Thyroid gland (tissue), 4 donors: ENCODE results near the gene DBF4B. TPM values are rescaled to one million over a fixed set of nuclear protein-coding genes. Genes with fewer than 3 reads are reported as not detected.
"Not testable (repeated sequence)": the region's sequence is repeated elsewhere in the genome, so short reads cannot be mapped to it uniquely, and the experiment has no call there.

Source experiments
- DNase-seq, 2 donors: peaks; one replicate each; pipeline ENCODE4 v3.0.0-alpha.2; 2019
- H3K27ac ChIP-seq, 3 donors: fragments of 200-600 bp; sonication (generic); 1 replicate in 2 of 3; 2 replicates in 1 of 3; pipeline ENCODE4 v1.5.1; 2016 to 2019; ENCODE audit warnings: mild to moderate bottlenecking in 1 of 3, moderate library complexity in 1 of 3
- H3K27me3 ChIP-seq: fragments of 200-600 bp; sonication (generic); one replicate; pipeline ENCODE4 v1.5.1; 2019
- H3K36me3 ChIP-seq, 2 donors: fragments of 200-600 bp; sonication (generic); one replicate each; pipeline ENCODE4 v1.5.1; 2016 to 2019
- H3K4me1 ChIP-seq, 2 donors: fragments of 200-600 bp; sonication (generic); one replicate each; pipeline ENCODE4 v1.5.1; 2017 to 2019
- H3K4me3 ChIP-seq, 3 donors: fragments of 200-600 bp; sonication (generic); replicated peaks in 1 of 3; 1 replicate in 2 of 3; 2 replicates in 1 of 3; pipeline ENCODE4 v1.5.1; 2016; ENCODE audit warnings: mild to moderate bottlenecking in 1 of 3
- H3K9me3 ChIP-seq: fragments of 200-600 bp; sonication (generic); one replicate; pipeline ENCODE4 v1.5.1; 2017
- POLR2A ChIP-seq, 2 donors: fragments of 450-650 bp; IDR thresholded peaks; one replicate each; pipeline ENCODE4 v1.6.1; 2017; ENCODE audit warnings: antibody characterized with exemption in 2 of 2, mild to moderate bottlenecking in 2 of 2, moderate library complexity in 1 of 2
- WGBS, 2 donors: methylation state at CpG; one replicate each; pipeline ENCODE4 v1.1.5; 2017; 5-methylcytosine and 5-hydroxymethylcytosine counted together
- intact Hi-C: fragments of 100-400 bp; cut with DNase I; formaldehyde crosslinking; loops from one replicate; pipeline ENCODE4 v1.15.1; 2023
- total RNA-seq, 4 donors: library from RNA; depleted of rRNA; stranded (reverse); fragments of >200 nt; gene quantifications; one replicate each; pipeline ENCODE4 v1.2.3, GENCODE V29; 2016
- TF ChIP-seq, protein P1 (sequence below), 6 experiments: fragments of 200-600 bp in 3 of 6; fragments of 450-650 bp in 3 of 6; sonication (generic) in 3 of 6; IDR thresholded peaks; one replicate each; pipeline ENCODE4 v1.5.1; 2016 to 2019; ENCODE audit warnings: antibody characterized with exemption in 6 of 6, mild to moderate bottlenecking in 2 of 6, inconsistent platforms in 1 of 6, moderate library complexity in 1 of 6

Gene DBF4B
- total RNA-seq, 4 donors from 2014 or later: 2.4 to 8.0 (median 5.1) TPM

- WGBS, 2 donors: 32 to 34% methylated on average over 4 of the region's 4 CpGs
- DNase-seq: no peak
- Histone ChIP-seq H3K27ac (peak overlapping the region in 2 of 3 donors; percentile 12 to 71), H3K9me3 (no peaks in the 10 kb centered on the region), H3K27me3 (no peaks in the 10 kb centered on the region), H3K36me3 (no peaks in the 10 kb centered on the region), H3K4me3 (peak overlapping the region in 2 of 3 donors; percentile 38 to 54), H3K4me1 (peaks cover 10 to 12% of the 10 kb centered on the region in 2 donors)
- no peak for TF ChIP-seq POLR2A (IDR thresholded peaks at IDR 0.05)
- TF ChIP-seq, protein P1, sequence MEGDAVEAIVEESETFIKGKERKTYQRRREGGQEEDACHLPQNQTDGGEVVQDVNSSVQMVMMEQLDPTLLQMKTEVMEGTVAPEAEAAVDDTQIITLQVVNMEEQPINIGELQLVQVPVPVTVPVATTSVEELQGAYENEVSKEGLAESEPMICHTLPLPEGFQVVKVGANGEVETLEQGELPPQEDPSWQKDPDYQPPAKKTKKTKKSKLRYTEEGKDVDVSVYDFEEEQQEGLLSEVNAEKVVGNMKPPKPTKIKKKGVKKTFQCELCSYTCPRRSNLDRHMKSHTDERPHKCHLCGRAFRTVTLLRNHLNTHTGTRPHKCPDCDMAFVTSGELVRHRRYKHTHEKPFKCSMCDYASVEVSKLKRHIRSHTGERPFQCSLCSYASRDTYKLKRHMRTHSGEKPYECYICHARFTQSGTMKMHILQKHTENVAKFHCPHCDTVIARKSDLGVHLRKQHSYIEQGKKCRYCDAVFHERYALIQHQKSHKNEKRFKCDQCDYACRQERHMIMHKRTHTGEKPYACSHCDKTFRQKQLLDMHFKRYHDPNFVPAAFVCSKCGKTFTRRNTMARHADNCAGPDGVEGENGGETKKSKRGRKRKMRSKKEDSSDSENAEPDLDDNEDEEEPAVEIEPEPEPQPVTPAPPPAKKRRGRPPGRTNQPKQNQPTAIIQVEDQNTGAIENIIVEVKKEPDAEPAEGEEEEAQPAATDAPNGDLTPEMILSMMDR (IDR thresholded peaks at IDR 0.05): no peak
- intact Hi-C loops: no loop called here
Measured at GRCh38 chr17:44707755-44708400, 587 bp upstream of the DBF4B start.

DNA sequence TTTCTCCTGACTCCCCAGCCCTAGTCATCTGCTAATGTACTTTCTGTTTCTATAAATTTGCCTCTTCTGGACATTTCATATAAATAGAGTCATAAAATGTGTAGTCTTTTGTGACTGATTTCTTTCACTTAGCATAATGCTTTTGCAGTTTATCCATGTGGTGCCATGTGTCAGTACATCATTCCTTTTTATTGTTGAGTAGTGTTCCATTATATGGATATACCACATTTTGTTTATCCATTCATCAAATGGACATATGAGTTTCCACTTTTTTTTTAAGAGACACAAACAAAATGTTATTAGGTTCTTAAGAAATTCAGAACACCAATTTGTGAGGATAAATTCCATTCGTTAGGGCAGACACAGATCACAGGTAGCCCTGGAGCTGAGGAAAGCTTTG is 11.0 kb downstream of the DBF4B start:
- Histone ChIP-seq H3K4me1 (no peaks in the 10 kb centered on the region), H3K4me3 (no peak overlapping the region), H3K27ac (no peak overlapping the region), H3K27me3 (no peaks in the 10 kb centered on the region), H3K9me3 (no peaks in the 10 kb centered on the region), H3K36me3 (no peaks in the 10 kb centered on the region)
- no peak for TF ChIP-seq POLR2A (IDR thresholded peaks at IDR 0.05)
- TF ChIP-seq, protein P1 (IDR thresholded peaks at IDR 0.05): no peak
- DNase-seq: no peak
- 100% methylated on average over 1 of the region's 1 CpG for WGBS, 2 donors
- intact Hi-C loops: no loop called here

- intact Hi-C loops: no loop called here
- H3K27me3 ChIP-seq: no peaks in the 10 kb centered on the region
- no peaks in the 10 kb centered on the region for H3K9me3 ChIP-seq
- TF ChIP-seq, protein P1 (IDR thresholded peaks at IDR 0.05): no peak
- no peak for DNase-seq
- WGBS, 2 donors: 90 to 93% methylated on average over 5 of the region's 5 CpGs
- no peaks in the 10 kb centered on the region for H3K36me3 ChIP-seq
- H3K4me3 ChIP-seq: no peak overlapping the region
- H3K4me1 ChIP-seq: no peaks in the 10 kb centered on the region
- no peak overlapping the region for H3K27ac ChIP-seq
Measured at GRCh38 chr17:44722254-44722653, 13.8 kb downstream of the DBF4B start.

GRCh38 chr17:44726121-44726520 is 17.7 kb downstream of the DBF4B start:
- H3K27ac ChIP-seq, DNase-seq, H3K36me3 ChIP-seq, H3K4me3 ChIP-seq, H3K4me1 ChIP-seq, H3K27me3 ChIP-seq, H3K9me3 ChIP-seq, intact Hi-C loops: not testable (repeated sequence)
- WGBS, 2 donors: 98 to 99% methylated on average over 6 of the region's 6 CpGs

DNA sequence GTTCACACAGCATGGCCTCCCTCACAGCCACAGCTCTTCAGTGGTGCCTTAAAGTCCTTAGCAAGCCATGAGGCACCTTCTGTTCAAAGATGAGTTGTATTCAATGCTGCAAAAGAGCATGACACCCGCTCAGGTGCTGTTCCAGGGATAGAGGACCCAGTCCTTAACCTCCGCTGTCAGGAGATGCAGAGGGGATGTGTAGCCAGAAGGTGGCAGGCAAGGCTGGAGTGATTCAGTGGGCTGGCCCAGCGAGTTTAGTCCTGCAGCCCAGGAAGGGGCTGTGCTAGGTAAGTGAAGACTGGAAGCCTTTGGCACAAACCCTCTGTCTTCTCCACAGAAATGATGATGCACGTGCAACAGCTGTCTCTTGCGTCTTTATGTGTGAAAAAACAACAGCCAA is 25.3 kb downstream of the DBF4B start:
- Histone ChIP-seq H3K9me3 (no peaks in the 10 kb centered on the region), H3K27ac (no peak overlapping the region), H3K4me3 (no peak overlapping the region), H3K27me3 (no peaks in the 10 kb centered on the region), H3K4me1 (no peaks in the 10 kb centered on the region), H3K36me3 (peaks cover 0 to 2% of the 10 kb centered on the region in 2 donors)
- no peak for TF ChIP-seq POLR2A (IDR thresholded peaks at IDR 0.05)
- TF ChIP-seq, protein P1 (IDR thresholded peaks at IDR 0.05): no peak
- intact Hi-C loops: no loop called here
- 82 to 83% methylated on average over 5 of the region's 5 CpGs for WGBS, 2 donors
- no peak for DNase-seq
